ENCODE results near the gene FBRSL1. TPM values are rescaled to one million over a fixed set of nuclear protein-coding genes. Genes with fewer than 3 reads are reported as not detected.

FBRSL1 gene
- total RNA-seq, 1 donor from 2014 or later: 66.0 TPM

- Histone ChIP-seq H3K9me3 (replicated peaks) (no peaks in the 10 kb centered on the region), H3K4me3 (no peak overlapping the region), H3K27ac (replicated peaks) (no peak overlapping the region), H3K36me3 (peaks cover 31% of the 10 kb centered on the region), H3K27me3 (ENCODE audit: low read depth) (no peaks in the 10 kb centered on the region), H3K4me1 (no peaks in the 10 kb centered on the region)
- DNase-seq: no peak
- TF ChIP-seq CTCF (IDR thresholded peaks at IDR 0.05; ENCODE audit: borderline replicate concordance): no peak
- intact Hi-C loops (cut with micrococcal nuclease): no loop called here
These were observed 55.4 kb downstream of the FBRSL1 start for GRCh38 chr12:132545164-132545953.

- no peak for DNase-seq
- Histone ChIP-seq H3K4me1 (no peaks in the 10 kb centered on the region), H3K4me3 (no peak overlapping the region), H3K27ac (replicated peaks) (no peak overlapping the region), H3K36me3 (peaks cover 31% of the 10 kb centered on the region), H3K27me3 (ENCODE audit: low read depth) (no peaks in the 10 kb centered on the region), H3K9me3 (replicated peaks) (no peaks in the 10 kb centered on the region)
- intact Hi-C loops (cut with micrococcal nuclease): no loop called here
- no peak for TF ChIP-seq CTCF (IDR thresholded peaks at IDR 0.05; ENCODE audit: borderline replicate concordance)
These were observed 56.0 kb downstream of the FBRSL1 start for GRCh38 chr12:132545955-132546354.

- Histone ChIP-seq H3K4me3 (no peak overlapping the region), H3K9me3 (replicated peaks) (no peaks in the 10 kb centered on the region), H3K4me1 (no peaks in the 10 kb centered on the region), H3K27me3 (ENCODE audit: low read depth) (no peaks in the 10 kb centered on the region), H3K27ac (replicated peaks) (no peak overlapping the region), H3K36me3 (peaks cover 34% of the 10 kb centered on the region)
- no peak for DNase-seq
- no peak for TF ChIP-seq CTCF (IDR thresholded peaks at IDR 0.05; ENCODE audit: borderline replicate concordance)
- intact Hi-C loops (cut with micrococcal nuclease): no loop called here
These were observed 56.7 kb downstream of the FBRSL1 start for GRCh38 chr12:132546647-132547046.

GRCh38 chr12:132547205-132547740 lies 57.3 kb downstream of the FBRSL1 start:
- no peak overlapping the region for H3K27ac ChIP-seq (replicated peaks)
- H3K4me1 ChIP-seq: no peaks in the 10 kb centered on the region
- H3K9me3 ChIP-seq (replicated peaks): no peaks in the 10 kb centered on the region
- no peak overlapping the region for H3K4me3 ChIP-seq
- H3K27me3 ChIP-seq (ENCODE audit: low read depth): no peaks in the 10 kb centered on the region
- DNase-seq: no peak
- no peak for TF ChIP-seq CTCF (IDR thresholded peaks at IDR 0.05; ENCODE audit: borderline replicate concordance)
- H3K36me3 ChIP-seq: peaks cover 34% of the 10 kb centered on the region
- intact Hi-C loops (cut with micrococcal nuclease): no loop called here

- intact Hi-C loops (cut with micrococcal nuclease): no loop called here
- no peak for TF ChIP-seq CTCF (IDR thresholded peaks at IDR 0.05; ENCODE audit: borderline replicate concordance)
These were observed 58.6 kb downstream of the FBRSL1 start for GRCh38 chr12:132548430-132549058.

More at GRCh38 chr12:132548430-132549058, 58.6 kb downstream of the FBRSL1 start:
- no peak overlapping the region for H3K27ac ChIP-seq (replicated peaks)
- no peaks in the 10 kb centered on the region for H3K9me3 ChIP-seq (replicated peaks)
- H3K36me3 ChIP-seq: peaks cover 36% of the 10 kb centered on the region
- no peaks in the 10 kb centered on the region for H3K27me3 ChIP-seq (ENCODE audit: low read depth)
- no peak for DNase-seq
- no peak overlapping the region for H3K4me3 ChIP-seq
- no peaks in the 10 kb centered on the region for H3K4me1 ChIP-seq

Measured in left ventricle myocardium inferior (tissue), 1 donor.